HG03521 (cell line): ENCODE results near the gene STIM2.
"Not testable (repeated sequence)": the region's sequence is repeated elsewhere in the genome, so short reads cannot be mapped to it uniquely, and the experiment has no call there.

Source experiments
- ATAC-seq: cut with Tn5 transposase; IDR thresholded peaks from one replicate; pipeline ENCODE4 v1.9.1; 2021; ENCODE audit warnings: mild to moderate bottlenecking, moderate library complexity; ENCODE audit not compliant: unreplicated experiment

STIM2 gene

DNA sequence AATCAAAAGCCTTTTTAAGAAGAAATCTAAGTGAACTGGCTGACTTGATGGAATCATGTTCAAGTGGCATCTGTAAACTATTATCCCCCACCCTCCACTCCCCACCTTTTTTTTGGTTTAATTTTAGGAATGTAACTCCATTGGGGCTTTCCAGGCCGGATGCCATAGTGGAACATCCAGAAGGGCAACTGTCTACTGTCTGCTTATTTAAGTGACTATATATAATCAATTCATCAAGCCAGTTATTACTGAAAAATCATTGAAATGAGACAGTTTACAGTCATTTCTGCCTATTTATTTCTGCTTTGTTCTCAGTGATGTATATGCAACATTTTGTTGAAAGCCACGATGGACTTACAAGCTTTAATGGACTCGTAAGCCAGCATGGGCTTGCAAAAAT is 162.3 kb downstream of the STIM2 start:
- no peak for ATAC-seq

DNA sequence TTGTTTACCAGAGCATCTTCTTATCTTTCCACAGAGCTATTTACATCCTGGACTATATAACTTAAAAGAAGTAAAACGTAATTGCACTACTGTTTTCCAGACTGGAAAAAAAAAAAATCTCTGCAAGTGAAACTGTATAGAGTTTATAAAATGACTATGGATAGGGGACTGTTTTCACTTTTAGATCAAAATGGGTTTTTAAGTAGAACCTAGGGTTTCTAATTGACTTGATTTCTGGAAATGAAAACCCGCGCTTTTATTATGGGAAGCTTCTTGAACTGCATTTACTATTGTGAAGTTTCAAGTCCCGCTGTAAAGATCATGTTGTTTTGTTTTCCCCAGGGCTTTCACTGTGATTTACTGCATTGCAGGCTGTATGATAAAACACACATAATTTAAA is 162.7 kb downstream of the STIM2 start:
- no peak for ATAC-seq

DNA sequence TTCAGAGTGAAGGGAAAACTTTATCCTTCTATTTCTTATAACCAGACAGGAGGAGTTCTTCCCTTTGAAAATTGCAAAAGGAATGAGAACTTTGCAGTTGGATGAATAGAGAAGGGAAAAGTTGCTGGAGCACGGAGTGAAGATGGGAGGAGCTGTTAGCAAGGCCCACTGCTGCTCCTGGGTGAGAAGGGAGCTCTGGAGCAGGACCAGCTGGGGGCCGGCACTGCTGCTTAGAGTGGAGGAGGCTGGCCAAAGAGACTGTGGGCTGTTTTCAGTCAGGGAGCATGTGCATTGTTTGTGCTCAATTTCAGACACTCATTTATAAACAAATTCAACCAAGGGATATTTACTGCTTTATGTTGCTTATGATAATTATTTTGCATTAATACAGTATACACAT is 164.2 kb downstream of the STIM2 start:
- no peak for ATAC-seq

DNA sequence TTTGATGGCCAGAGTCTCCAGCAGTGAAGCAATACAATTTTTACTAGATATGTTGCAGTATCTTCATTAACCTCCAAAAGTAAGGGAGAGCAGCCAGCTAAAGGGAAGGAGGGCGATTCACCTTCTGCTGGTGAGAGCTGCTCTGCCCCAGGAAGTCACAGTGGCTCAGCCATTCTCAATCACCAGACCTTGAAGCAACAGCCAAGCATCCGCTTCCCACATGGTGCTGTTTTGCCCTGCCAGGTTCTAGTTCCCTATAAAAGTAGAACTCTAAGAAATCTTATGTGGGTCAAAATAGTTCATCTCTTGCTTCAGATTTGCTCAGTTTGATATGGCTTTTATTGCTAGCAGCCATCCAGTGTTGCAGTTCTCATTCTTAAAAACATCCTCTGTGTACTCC is 166.8 kb downstream of the STIM2 start:
- ATAC-seq: no peak

DNA sequence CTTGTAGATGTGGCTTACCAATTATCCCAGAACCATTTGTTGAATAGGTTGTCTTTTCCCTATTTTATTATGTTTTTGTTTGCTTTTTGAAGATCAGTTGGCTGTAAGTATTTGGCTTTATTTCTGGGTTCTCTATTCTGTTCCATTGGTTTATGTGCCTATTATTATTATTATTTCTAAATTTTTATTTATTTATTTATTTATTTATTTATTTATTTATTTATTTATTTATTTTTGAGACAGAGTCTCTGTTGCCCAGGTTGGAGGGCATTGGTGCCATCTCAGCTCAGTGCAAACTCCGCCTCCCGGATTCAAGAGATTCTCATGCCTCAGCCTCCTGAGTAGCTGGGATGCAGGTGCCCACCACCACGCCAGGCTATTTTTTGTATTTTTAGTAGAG is 174.5 kb downstream of the STIM2 start:
- not testable (repeated sequence) for ATAC-seq

DNA sequence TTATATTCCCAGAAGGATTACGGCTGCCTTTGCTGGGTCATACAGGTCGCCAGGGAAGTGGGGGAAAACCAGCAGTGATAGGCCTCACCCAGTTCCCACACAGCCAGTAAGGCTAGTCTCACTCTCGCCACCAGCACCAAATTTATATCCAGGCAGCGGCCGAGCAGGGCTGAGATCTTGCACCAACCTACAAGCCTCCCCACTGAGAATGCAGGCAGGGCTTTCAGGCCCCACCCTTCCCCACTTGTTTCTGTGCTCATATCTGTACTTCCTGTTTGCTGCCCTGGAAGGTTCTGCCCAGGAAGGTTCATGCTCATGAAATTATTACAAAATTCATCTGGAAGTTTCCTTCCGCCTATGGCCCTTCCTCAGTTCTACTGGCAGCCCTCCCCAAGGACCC is 179.7 kb downstream of the STIM2 start:
- ATAC-seq: no peak

DNA sequence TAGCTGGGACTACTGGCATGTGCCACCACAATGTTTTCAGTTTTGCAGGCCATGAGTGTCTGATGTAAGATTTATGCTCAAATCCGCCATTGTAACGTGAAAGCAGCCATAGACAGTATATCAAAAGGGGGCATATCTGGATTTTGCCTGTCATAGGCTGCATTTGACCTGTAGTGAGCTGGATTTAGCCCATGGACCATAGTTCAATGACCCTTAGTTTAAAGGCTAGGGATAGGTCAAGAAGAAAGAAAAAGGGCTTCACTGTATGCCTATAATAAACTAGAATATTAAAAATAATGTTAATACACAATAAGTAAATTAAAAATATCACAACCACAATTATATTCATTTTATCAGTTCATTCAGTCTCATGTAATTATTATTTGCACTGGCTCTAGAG is 181.8 kb downstream of the STIM2 start:
- ATAC-seq: no peak

DNA sequence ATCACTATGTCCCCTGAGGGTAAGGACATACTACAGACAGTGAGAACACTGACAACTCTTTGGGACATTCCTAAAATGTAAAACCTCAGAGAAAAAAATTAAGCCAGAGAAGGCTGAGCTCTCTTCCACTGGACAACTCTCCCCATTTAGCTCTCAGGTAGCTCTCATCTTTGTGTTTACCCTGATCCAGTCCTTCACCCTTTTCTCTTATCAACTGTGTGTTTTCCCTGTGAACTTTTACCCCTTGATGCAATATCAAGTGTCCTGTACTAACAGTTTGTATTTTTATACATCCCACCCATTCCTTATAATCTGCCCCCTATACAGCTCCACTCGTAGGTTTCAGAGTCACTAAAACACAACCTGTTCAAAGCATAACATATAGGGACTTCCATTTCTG is 182.6 kb downstream of the STIM2 start:
- ATAC-seq: no peak

DNA sequence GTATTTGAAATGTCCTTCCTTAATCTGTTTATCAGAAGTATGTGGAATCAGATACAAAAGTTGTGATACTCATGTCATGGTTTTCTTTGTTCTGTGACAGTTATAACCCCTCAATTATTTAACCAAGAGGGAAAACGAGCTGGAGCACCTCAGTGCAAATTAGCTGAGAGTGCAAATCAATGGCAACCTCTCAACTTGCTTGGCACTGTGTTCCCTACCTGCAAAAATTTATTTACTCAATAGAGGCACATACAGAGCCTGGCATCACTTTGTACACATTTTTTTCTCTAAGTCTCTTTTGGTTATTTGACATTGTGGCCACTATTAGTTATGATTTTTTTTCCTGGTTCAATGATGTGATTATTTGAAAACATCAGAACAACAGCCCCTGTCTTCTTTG is 186.2 kb downstream of the STIM2 start:
- no peak for ATAC-seq

DNA sequence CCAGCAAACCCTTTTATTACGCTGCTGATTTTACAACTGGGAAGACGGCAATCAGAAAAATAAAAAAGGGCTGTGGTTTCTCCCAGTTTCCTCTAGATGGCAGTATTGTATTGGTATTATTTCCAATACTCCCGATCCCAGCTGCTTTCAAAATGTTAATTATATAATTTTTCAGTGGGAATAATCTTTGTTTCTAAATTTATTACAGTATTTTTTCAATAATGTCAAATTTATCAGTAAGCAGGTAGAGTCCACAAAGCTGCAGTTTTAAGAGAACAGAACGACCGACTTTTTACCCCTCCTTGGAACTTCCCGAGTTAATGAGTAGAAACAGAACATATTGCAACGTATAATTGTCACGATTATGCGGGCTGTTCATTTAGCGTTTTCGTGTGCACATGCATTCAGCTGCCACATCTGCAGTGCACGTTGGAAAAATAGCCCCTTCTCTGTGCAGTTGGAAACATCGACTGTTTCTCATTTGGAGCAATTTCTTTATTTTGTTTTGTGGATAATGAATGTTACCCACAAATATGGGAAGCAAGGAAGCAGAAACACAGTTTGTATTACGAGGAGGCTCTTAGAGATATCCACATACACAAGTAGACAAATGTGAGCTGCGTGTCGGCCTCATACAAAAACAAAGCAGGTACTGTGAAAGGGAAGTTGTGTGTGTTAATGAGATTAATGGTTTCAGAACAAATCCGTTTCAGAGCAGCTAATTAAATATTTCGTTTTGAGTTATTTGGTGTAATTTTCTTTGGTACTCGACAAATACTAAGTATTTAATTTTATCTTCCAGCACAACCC is 188.0 kb downstream of the STIM2 start:
- no peak for ATAC-seq

DNA sequence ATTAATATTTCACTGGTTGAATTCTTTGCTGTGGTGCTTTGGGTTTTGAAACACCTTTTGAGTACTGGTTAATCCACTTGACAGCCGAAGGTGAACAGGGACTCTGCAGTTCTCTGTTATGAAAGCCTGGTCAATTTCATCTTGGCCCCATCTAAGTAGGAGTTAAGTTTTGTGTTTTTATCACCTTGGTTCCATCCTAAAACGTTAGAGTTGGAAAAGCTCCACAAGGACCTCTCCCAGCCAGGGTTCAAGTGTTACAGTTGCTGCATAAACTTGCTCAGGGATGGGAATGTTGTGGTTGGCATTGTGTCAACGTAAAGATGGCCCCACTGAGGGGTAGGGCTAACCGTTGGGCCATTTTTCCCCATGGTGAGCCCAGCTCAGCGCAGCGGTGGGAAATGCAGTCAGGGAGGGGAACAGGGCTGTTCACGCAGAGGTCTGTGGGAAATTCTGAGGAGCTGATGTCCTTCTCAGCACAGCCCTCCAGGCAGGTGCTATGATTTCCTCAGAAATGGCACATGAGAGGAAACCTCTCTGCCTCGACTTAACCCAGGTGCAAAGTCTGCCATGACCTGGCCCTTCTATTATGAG is 188.7 kb downstream of the STIM2 start:
- ATAC-seq: no peak

DNA sequence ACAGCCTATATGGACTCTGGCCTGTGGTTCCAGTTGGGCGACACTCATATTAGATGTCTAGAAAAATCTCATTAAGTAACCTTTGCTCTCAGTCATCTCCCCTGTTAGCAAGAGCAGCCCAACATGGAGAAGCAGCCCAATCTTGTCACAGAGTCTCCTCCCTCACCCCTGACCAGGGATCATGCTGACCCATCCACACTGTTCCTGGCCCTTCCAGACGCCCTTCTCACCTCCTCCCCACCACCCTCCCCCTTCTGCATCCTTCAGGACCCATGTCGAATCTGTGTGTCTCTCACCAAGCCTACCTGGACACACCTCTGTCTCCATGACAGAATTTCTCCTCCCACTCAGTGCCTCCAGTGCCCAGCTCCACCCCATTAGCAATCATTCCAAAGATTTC is 190.1 kb downstream of the STIM2 start:
- no peak for ATAC-seq

DNA sequence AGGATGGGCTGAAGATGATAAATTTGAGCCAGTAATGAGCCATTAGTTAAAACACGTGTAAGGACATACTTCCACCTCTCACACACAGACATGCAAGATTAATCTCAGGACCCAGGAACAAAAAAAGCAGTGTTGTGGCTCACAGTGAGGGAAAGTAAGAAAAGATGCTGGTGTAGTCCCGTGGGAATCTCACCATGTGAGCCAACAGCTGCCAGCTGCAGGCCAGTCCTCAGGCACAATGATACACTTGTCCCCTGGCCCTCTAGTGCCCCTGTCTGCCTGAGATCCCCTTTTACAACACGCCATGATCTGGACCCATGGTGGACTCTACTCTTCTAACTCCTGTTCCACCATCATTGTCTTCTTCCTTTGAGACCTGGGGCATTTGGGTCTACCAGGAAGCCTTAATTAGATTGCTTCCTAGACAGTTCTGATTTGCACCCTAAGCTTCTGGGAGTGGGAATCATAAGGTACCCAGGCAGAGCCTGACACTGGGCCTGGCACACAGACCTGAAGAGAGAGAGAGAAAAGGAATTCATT is 194.7 kb downstream of the STIM2 start:
- no peak for ATAC-seq

DNA sequence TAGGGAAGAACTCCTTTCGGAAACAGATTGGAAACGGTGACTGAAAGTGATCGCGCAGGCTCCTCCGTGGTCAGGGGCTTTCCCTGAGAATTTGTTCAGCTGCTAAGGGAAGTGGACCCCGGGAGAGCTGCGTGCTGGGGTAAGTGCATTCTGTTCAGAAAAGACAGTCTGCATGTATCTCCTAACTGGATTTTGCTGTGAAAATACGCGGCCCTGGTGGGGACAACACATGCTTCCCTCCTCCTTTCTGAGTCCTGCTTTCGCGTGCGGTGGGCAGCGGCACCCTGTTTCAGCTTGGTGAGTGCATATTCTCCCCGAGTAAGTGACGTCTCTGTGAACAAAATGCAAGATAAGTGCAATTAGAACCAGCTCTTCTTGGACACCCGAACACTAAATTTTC is 195.6 kb downstream of the STIM2 start:
- ATAC-seq: no peak

DNA sequence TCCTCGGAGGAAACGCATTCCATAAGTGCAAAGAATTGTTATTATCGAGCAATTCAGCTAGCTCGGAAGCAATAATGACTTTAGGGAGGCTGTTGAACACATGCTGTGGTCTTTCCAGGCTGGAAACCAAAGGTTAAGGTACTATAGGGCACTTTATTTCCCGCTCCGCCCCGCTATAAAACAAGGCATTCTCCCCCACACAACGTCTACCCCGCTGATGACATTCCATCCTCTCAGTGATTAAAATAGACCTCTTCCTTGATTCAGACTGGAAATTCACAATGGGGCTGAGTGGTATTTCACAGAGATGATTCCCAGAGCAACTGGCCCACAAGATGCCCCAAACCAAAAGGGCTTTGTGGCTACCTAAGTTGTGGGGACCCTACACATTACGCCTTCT is 196.4 kb downstream of the STIM2 start:
- no peak for ATAC-seq

DNA sequence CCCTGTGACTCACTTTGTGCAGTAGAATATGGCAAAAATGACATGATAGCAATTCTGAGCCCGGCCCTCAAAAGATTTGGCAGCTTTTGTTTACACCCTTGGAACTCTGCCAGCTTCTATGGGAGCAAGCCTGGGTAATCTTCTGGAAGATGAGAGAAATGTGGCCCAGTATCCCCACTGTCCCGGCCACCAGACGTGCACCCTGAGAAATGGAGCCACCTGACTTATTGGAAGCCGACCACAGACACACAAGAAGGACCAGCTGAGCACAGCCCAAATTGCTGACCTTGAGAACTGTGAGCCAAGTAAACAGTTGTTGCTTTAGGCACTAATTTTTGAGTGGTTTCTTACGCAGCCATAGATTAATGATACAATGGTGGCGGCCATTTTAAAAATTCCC is 197.0 kb downstream of the STIM2 start:
- ATAC-seq: no peak

DNA sequence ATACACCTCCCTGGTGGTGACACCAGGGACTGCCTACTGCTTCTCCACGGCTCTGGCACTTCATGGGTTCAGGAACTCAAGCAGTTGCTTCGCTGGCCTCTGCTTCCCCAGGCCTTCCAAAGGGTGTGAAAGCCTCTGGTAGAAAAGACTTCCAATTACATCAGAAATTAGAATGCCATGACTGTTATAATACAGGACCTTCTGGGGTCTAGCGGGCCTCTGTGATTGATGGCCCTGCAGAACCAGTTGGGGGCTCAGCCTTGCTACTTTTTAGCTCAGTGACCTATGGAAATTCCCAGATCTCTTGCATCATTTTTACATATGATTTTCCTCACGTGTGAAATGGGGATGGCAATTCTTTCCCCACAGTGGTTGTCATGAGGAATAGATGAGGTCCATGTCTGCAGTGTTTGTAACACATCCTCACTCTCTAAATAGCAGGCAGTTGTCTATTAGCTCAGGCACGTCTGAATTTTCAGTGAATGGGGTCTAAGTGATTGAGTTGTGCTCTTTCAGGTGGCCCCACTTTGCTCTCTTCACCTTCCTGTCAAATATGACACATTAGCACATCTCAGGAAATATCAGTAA is 198.3 kb downstream of the STIM2 start:
- no peak for ATAC-seq

DNA sequence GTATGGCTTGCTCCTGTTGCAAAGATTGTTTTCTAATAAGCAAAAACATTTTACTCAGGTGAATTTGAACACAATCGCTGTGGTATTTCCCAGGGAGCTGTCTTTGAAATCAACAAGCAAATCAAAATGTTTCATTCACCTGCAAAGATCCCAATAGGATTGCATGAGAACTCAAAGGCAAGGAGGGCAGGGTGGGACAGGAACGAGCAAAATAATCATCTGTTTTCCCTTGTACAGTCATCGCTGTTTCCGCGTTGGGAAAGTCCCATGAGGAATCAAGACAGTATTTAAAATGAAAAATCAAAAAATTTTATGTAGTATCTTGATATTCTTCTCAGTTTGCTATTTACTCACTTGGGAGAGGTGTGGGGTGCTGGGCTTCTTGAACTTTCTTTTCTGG is 198.8 kb downstream of the STIM2 start:
- no peak for ATAC-seq

DNA sequence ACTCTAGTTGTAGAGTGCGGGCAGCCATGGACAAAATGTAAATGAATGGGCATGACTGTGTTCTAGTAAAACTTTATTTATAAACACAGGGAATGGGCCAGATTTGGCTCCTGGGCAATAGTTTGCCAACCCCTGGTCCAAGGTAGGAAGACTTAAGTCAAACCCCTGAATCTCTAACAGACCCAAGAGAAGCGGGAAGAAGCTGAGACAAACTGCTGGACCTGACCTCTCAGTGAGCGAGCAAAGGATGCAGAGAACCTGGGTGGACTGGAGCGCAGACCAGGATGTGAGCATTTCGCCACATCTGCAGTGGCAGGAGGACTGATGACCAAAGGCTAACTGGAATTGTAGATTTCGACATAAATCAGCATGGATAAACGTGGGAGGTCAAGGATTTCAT is 201.6 kb downstream of the STIM2 start:
- ATAC-seq: no peak

DNA sequence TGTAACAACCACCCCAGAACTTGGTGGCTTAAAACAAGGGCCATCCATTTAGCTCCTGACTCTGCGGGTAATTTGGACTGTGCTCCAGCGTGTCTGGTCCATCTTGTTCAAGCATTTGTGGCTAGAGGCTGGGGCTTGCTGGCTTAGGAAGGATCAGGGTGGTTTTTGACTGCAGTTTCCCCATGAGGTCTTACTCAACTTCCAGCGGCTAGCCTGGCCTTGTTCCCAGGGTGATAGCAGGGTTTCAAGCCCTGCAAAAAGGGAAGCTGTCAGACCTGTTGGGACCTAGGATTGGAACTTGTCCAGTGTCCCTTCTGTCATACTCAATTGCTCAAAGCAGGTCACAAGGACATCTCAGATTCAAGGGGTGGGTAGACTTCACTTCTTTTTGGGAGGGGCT is 205.9 kb downstream of the STIM2 start:
- ATAC-seq: no peak

DNA sequence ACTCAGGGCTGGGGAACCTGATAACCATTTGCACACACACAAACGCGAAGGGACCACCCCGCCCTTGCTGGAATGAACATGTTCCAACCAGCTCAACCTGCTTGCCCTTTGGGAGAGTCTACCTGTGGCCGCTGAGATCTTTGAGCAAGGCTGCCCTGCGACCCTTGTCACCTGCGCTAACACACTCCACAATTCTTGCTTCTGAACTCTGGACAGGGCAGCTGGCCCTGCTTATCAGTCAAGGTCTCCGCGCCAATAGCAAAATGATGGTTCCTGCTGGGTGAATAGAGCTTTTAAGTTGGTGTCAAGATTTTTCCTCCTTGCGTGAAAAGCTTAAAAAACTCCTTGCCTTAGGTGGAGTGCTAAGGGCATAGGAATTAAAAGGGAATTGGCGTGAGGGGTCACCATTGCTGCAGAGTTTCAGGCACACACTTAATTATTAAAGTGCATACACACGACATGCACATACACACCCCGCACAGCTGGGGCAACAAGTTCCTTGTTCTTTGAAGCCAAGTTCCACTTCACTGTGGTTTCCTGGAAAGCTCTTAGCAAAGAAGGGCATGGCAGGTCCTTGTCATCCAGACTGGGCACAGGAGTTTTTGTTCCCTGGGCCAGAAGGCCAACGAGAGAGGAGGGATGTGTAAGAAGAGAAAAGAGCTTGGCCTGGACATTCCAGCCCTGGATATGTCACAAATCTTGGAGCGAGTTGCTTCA is 207.7 kb downstream of the STIM2 start:
- no peak for ATAC-seq
